Neural cell (in vitro differentiated cells): ENCODE measurements around the gene SUPT4H1. TPM values are rescaled to one million over a fixed set of nuclear protein-coding genes. Genes with fewer than 3 reads are reported as not detected.

Experiments
- H2AFZ ChIP-seq: fragments of 200-600, 300-800 bp; sonication (generic), shearing (Covaris generic); 2 replicates; pipeline ENCODE4 v1.6.0; 2014; ENCODE audit warnings: low read depth, mild to moderate bottlenecking, antibody characterized with exemption, low read length, moderate library complexity
- H3F3A ChIP-seq: fragments of 200-600 bp; shearing (Covaris generic); 2 replicates; pipeline ENCODE4 v1.6.1; 2016; ENCODE audit warnings: mild to moderate bottlenecking, moderate library complexity, mixed read lengths, antibody characterized with exemption, low read length; ENCODE audit not compliant: insufficient read depth, poor library complexity, severe bottlenecking
- H3K27ac ChIP-seq: fragments of 200-600, 300-800 bp; sonication (generic), shearing (Covaris generic); 2 replicates; pipeline ENCODE4 v1.5.1; 2014; ENCODE audit warnings: mild to moderate bottlenecking, low read length, moderate library complexity
- H3K27me3 ChIP-seq: fragments of 300-800, 200-600 bp; sonication (generic), shearing (Covaris generic); 2 replicates; pipeline ENCODE4 v1.6.0; 2014; ENCODE audit warnings: mild to moderate bottlenecking, low read depth, low read length, moderate library complexity; ENCODE audit not compliant: insufficient read depth
- H3K36me3 ChIP-seq: fragments of 300-800, 200-600 bp; sonication (generic), shearing (Covaris generic); 2 replicates; pipeline ENCODE4 v1.5.1; 2014; ENCODE audit warnings: mild to moderate bottlenecking, antibody characterized with exemption, low read length, moderate library complexity; ENCODE audit not compliant: insufficient read depth
- H3K4me2 ChIP-seq: fragments of 300-800, 200-600 bp; sonication (generic), shearing (Covaris generic); 2 replicates; pipeline ENCODE4 v1.6.0; 2014; ENCODE audit warnings: mild to moderate bottlenecking, low read length
- H3K4me3 ChIP-seq: fragments of 300-800, 200-600 bp; sonication (generic), shearing (Covaris generic); 2 replicates; pipeline ENCODE4 v1.5.1; 2014; ENCODE audit warnings: mild to moderate bottlenecking, low read length, moderate library complexity
- H3K79me2 ChIP-seq: fragments of 200-600 bp; shearing (Covaris generic); replicated peaks from 2 replicates; pipeline ENCODE4 v1.6.0; 2014; ENCODE audit warnings: mild to moderate bottlenecking, low read length, moderate library complexity; ENCODE audit not compliant: insufficient read depth
- H3K9ac ChIP-seq: fragments of 300-800, 200-600 bp; sonication (generic), shearing (Covaris generic); 2 replicates; pipeline ENCODE4 v1.6.1; 2016; ENCODE audit warnings: mild to moderate bottlenecking, low read length, mixed read lengths
- H3K9me2 ChIP-seq: fragments of 200-600 bp; shearing (Covaris generic); 2 replicates; pipeline ENCODE4 v1.6.1; 2016; ENCODE audit warnings: mild to moderate bottlenecking, low read length, mixed read lengths; ENCODE audit not compliant: insufficient read depth
- H3K9me3 ChIP-seq: fragments of 200-600, 300-800 bp; sonication (generic), shearing (Covaris generic); 2 replicates; pipeline ENCODE4 v1.6.1; 2016; ENCODE audit warnings: mild to moderate bottlenecking, mixed run types, low read length, moderate library complexity, mixed read lengths
- H4K20me1 ChIP-seq: fragments of 200-600 bp; shearing (Covaris generic); 2 replicates; pipeline ENCODE4 v1.6.1; 2016; ENCODE audit warnings: mild to moderate bottlenecking, mixed run types; ENCODE audit not compliant: insufficient read depth
- EP300 ChIP-seq: fragments of 450-650 bp; conservative IDR thresholded peaks from 2 replicates; pipeline ENCODE4 v1.6.1; 2014; ENCODE audit warnings: antibody characterized with exemption, mild to moderate bottlenecking, moderate library complexity; ENCODE audit not compliant: poor library complexity, severe bottlenecking
- EZH2 ChIP-seq: fragments of 200-600, 300-800 bp; shearing (Covaris generic), sonication (generic); IDR thresholded peaks from 2 replicates; pipeline ENCODE4 v1.6.1; 2014; ENCODE audit warnings: antibody characterized with exemption, low read length, borderline replicate concordance, mild to moderate bottlenecking; ENCODE audit not compliant: insufficient read depth, poor library complexity, severe bottlenecking
- MXI1 ChIP-seq: fragments of 450-650 bp; conservative IDR thresholded peaks from 2 replicates; pipeline ENCODE4 v1.6.1; 2014; ENCODE audit warnings: antibody characterized with exemption, mild to moderate bottlenecking; ENCODE audit not compliant: poor library complexity, severe bottlenecking
- POLR2AphosphoS5 ChIP-seq: IDR thresholded peaks from 2 replicates; pipeline ENCODE4 v1.6.1; 2012
- RAD21 ChIP-seq: fragments of 450-650 bp; conservative IDR thresholded peaks from 2 replicates; pipeline ENCODE4 v1.6.1; 2014; ENCODE audit warnings: antibody characterized with exemption, mild to moderate bottlenecking, moderate library complexity
- SMC3 ChIP-seq: fragments of 450-650 bp; conservative IDR thresholded peaks from 2 replicates; pipeline ENCODE4 v1.6.1; 2014; ENCODE audit warnings: antibody characterized with exemption, mild to moderate bottlenecking, moderate library complexity; ENCODE audit not compliant: poor library complexity
- TAF1 ChIP-seq: IDR thresholded peaks from 2 replicates; pipeline ENCODE4 v1.6.1; 2012; ENCODE audit warnings: low read depth
- polyA plus RNA-seq: library from polyadenylated mRNA; depleted of rRNA; stranded (reverse); fragments of >200 nt; gene quantifications from 2 replicates; pipeline ENCODE4 v1.2.3, GENCODE V29; 2014
- TF ChIP-seq, protein P1 (sequence below): IDR thresholded peaks from 2 replicates; pipeline ENCODE4 v1.6.1; 2012; ENCODE audit warnings: borderline replicate concordance
- TF ChIP-seq, protein P2 (sequence below): fragments of 450-650 bp; IDR thresholded peaks from 2 replicates; pipeline ENCODE4 v1.5.1; 2014; ENCODE audit warnings: antibody characterized with exemption, mild to moderate bottlenecking, moderate library complexity; ENCODE audit not compliant: poor library complexity, severe bottlenecking

SUPT4H1 gene
- polyA plus RNA-seq, 1 donor from 2014 or later: 109 TPM

DNA sequence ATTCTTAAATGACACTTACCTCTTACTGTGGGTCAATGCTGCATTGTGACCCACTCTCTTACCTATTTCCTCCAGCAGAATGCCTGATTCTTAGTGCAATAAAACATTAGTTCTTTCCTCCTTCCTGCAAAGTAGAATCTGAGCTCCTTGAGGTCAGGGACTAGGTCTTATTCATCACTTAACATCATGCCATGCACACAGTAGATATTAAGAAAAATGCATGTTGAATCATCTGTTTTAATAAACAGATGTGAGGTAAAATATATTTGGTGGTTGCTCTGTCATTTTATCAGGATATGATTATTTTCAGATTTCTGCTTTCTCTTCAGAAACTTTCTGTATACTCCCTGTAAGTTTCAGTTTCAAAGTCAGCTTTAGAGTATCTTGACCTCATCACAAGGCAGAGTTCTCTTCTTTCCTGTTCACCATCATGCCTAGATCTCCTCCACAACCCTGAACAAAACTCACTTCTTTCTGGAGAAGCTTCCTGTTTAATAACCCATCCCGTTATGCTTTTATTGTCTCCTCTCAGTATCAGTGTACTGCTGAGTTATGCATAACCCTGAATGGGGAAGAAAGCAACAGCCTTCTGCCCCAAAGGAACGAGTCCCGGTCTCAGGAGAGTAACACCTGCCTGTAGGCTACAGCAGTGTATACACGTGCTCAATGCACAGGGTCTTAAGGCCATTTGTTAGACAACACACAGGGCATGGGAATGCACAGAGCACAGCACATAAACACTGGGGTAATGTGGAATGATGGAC, 30.3 kb upstream of the SUPT4H1 start:
- Histone ChIP-seq H3K27ac (no peak overlapping the region), H3K79me2 (no peaks in the 10 kb centered on the region), H2AFZ (no peak overlapping the region), H3K4me2 (no peak overlapping the region), H3K36me3 (no peaks in the 10 kb centered on the region), H3K9ac (no peak overlapping the region), H3F3A (no peaks in the 10 kb centered on the region), H3K27me3 (no peaks in the 10 kb centered on the region), H3K4me3 (no peak overlapping the region), H3K9me3 (no peaks in the 10 kb centered on the region), H4K20me1 (no peaks in the 10 kb centered on the region), H3K9me2 (no peaks in the 10 kb centered on the region)
- TF ChIP-seq MXI1 (no peak), EZH2 (no peak), POLR2AphosphoS5 (no peak), SMC3 (no peak), RAD21 (no peak), EP300 (no peak), TAF1 (no peak)
- TF ChIP-seq, protein P1, sequence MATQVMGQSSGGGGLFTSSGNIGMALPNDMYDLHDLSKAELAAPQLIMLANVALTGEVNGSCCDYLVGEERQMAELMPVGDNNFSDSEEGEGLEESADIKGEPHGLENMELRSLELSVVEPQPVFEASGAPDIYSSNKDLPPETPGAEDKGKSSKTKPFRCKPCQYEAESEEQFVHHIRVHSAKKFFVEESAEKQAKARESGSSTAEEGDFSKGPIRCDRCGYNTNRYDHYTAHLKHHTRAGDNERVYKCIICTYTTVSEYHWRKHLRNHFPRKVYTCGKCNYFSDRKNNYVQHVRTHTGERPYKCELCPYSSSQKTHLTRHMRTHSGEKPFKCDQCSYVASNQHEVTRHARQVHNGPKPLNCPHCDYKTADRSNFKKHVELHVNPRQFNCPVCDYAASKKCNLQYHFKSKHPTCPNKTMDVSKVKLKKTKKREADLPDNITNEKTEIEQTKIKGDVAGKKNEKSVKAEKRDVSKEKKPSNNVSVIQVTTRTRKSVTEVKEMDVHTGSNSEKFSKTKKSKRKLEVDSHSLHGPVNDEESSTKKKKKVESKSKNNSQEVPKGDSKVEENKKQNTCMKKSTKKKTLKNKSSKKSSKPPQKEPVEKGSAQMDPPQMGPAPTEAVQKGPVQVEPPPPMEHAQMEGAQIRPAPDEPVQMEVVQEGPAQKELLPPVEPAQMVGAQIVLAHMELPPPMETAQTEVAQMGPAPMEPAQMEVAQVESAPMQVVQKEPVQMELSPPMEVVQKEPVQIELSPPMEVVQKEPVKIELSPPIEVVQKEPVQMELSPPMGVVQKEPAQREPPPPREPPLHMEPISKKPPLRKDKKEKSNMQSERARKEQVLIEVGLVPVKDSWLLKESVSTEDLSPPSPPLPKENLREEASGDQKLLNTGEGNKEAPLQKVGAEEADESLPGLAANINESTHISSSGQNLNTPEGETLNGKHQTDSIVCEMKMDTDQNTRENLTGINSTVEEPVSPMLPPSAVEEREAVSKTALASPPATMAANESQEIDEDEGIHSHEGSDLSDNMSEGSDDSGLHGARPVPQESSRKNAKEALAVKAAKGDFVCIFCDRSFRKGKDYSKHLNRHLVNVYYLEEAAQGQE: no peak
- TF ChIP-seq, protein P2, sequence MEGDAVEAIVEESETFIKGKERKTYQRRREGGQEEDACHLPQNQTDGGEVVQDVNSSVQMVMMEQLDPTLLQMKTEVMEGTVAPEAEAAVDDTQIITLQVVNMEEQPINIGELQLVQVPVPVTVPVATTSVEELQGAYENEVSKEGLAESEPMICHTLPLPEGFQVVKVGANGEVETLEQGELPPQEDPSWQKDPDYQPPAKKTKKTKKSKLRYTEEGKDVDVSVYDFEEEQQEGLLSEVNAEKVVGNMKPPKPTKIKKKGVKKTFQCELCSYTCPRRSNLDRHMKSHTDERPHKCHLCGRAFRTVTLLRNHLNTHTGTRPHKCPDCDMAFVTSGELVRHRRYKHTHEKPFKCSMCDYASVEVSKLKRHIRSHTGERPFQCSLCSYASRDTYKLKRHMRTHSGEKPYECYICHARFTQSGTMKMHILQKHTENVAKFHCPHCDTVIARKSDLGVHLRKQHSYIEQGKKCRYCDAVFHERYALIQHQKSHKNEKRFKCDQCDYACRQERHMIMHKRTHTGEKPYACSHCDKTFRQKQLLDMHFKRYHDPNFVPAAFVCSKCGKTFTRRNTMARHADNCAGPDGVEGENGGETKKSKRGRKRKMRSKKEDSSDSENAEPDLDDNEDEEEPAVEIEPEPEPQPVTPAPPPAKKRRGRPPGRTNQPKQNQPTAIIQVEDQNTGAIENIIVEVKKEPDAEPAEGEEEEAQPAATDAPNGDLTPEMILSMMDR: no peak

DNA sequence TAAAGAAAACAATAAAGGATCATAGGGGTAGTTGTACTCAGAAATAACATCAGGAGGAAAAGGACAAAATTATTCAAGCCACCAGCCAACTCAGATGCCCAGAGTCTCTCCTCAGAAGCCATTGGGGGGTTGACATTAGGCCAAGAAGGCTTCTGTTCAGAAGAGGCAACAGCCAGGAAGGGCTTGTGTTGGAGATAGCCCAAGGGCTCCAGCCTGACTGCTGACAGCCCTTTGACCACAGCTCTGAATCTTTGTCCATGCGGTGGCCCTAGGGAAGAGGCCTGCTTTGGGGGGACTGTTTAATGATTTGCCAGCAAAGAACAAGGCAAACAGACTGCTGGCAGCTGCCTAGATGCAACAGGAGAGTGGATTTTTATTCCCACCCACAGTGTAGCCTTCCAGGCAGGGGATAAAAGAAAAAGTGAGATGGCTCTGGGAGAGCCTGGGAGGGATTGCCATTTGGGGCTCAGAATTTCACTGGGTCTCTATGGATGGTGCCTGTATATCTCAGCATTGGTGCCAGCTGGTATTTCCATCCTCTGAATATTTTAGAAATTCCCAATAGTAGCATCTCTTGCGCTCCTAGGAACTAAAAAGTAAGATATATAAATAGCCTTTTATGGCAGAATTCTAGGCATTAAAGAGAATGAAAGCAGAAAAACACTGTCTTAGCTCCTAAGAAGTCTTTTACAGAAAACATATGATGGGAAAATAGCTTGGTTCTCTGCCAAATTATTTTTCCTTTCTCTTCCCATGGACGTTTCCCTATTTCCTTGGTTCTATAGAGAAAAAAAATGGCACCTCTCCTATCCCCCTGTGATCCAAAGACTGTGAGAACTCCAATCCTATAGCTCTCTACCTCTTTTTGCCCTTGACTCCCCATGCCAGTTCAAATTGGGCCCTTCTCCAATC, 29.4 kb upstream of the SUPT4H1 start:
- H3F3A ChIP-seq: no peaks in the 10 kb centered on the region
- no peak overlapping the region for H3K9ac ChIP-seq
- no peaks in the 10 kb centered on the region for H3K9me2 ChIP-seq
- no peaks in the 10 kb centered on the region for H4K20me1 ChIP-seq
- H3K4me2 ChIP-seq: no peak overlapping the region
- H2AFZ ChIP-seq: no peak overlapping the region
- no peaks in the 10 kb centered on the region for H3K9me3 ChIP-seq
- no peak for TF ChIP-seq TAF1
- no peak for TF ChIP-seq EP300
- no peak for TF ChIP-seq EZH2
- TF ChIP-seq MXI1: no peak
- no peak for TF ChIP-seq SMC3
- TF ChIP-seq, protein P1: no peak
- TF ChIP-seq POLR2AphosphoS5: no peak
- TF ChIP-seq, protein P2: no peak
- TF ChIP-seq RAD21: no peak
- H3K27me3 ChIP-seq: no peaks in the 10 kb centered on the region
- H3K27ac ChIP-seq: no peak overlapping the region
- no peaks in the 10 kb centered on the region for H3K79me2 ChIP-seq
- H3K4me3 ChIP-seq: no peak overlapping the region
- H3K36me3 ChIP-seq: no peaks in the 10 kb centered on the region
